GM19035 (cell line): Measurements from ENCODE around the gene LRRC56.
A peak's percentile ranks its signal among the peaks of the same experiment; 100 is the strongest.
"Not testable (repeated sequence)": the region's sequence is repeated elsewhere in the genome, so short reads cannot be mapped to it uniquely, and the experiment has no call there.

Experiments
- ATAC-seq: cut with Tn5 transposase; IDR thresholded peaks from one replicate; pipeline ENCODE4 v1.9.1; 2021; ENCODE audit not compliant: unreplicated experiment

The LRRC56 gene

GRCh38 chr11:571802-572185 lies 34.5 kb downstream of the LRRC56 start:
- ATAC-seq = no peak

- no peak for ATAC-seq
Measured at GRCh38 chr11:573146-573759, 35.9 kb downstream of the LRRC56 start.

GRCh38 chr11:574031-574570 lies 36.8 kb downstream of the LRRC56 start:
- ATAC-seq = not testable (repeated sequence)

GRCh38 chr11:574632-575312 lies 37.4 kb downstream of the LRRC56 start:
- no peak for ATAC-seq

- ATAC-seq = peak; percentile 28
Measured at GRCh38 chr11:575313-575995, 38.1 kb downstream of the LRRC56 start.

GRCh38 chr11:575996-576768 lies 38.9 kb downstream of the LRRC56 start, which contains the start of gene PHRF1:
Gene PHRF1 (plus strand): TSS chr11:576470. CDS start chr11:581513, 5,043 bp downstream.
- ATAC-seq = peak; percentile 86

GRCh38 chr11:576811-577610 lies 39.7 kb downstream of the LRRC56 start:
- no peak for ATAC-seq

GRCh38 chr11:577611-577894 lies 40.2 kb downstream of the LRRC56 start:
- no peak for ATAC-seq

GRCh38 chr11:578276-579035 lies 41.1 kb downstream of the LRRC56 start:
- no peak for ATAC-seq

- ATAC-seq = no peak
Measured at GRCh38 chr11:579830-580601, 42.7 kb downstream of the LRRC56 start.

GRCh38 chr11:581342-581741 lies 44.0 kb downstream of the LRRC56 start:
- no peak for ATAC-seq

GRCh38 chr11:581752-582151 lies 44.4 kb downstream of the LRRC56 start:
- ATAC-seq = no peak

- ATAC-seq = no peak
Measured at GRCh38 chr11:584287-584686, 47.0 kb downstream of the LRRC56 start.

- no peak for ATAC-seq
Measured at GRCh38 chr11:586376-587316, 49.3 kb downstream of the LRRC56 start.

- ATAC-seq = no peak
Measured at GRCh38 chr11:587546-587945, 50.2 kb downstream of the LRRC56 start.

- no peak for ATAC-seq
Measured at GRCh38 chr11:587978-588380, 50.7 kb downstream of the LRRC56 start.

GRCh38 chr11:589798-590197 lies 52.5 kb downstream of the LRRC56 start:
- no peak for ATAC-seq

GRCh38 chr11:590997-591396 lies 53.7 kb downstream of the LRRC56 start:
- no peak for ATAC-seq
